DND-41 (cell line): ENCODE data around the gene SLC14A1.

Experiments used
- ATAC-seq: fragments of 200-7000 bp; cut with Tn5 transposase; 3 replicates; pipeline ENCODE4 v1.9.1; 2021; ENCODE audit warnings: low read depth; ENCODE audit not compliant: insufficient read depth
- DNase-seq: peaks from one replicate; pipeline ENCODE4 v3.0.0-alpha.2; 2020
- H2AFZ ChIP-seq: 2 replicates; pipeline ENCODE4 v1.6.0; 2012; ENCODE audit warnings: low read depth, low read length
- H3K27ac ChIP-seq: 2 replicates; pipeline ENCODE4 v1.5.1; 2012; ENCODE audit warnings: low read length, inconsistent platforms
- H3K27me3 ChIP-seq: fragments of 200-600 bp; sonication (generic); 2 replicates; pipeline ENCODE4 v1.6.0; 2012; ENCODE audit warnings: low read length, mild to moderate bottlenecking, inconsistent platforms; ENCODE audit not compliant: insufficient read depth, poor library complexity
- H3K36me3 ChIP-seq: 2 replicates; pipeline ENCODE4 v1.5.1; 2012; ENCODE audit warnings: low read length, inconsistent platforms; ENCODE audit not compliant: insufficient read depth
- H3K4me1 ChIP-seq: 2 replicates; pipeline ENCODE4 v1.5.1; 2012; ENCODE audit warnings: mild to moderate bottlenecking, low read length; ENCODE audit not compliant: insufficient read depth
- H3K4me2 ChIP-seq: 2 replicates; pipeline ENCODE4 v1.6.0; 2012; ENCODE audit warnings: mild to moderate bottlenecking, moderate library complexity, low read length, inconsistent platforms; ENCODE audit not compliant: insufficient read depth
- H3K4me3 ChIP-seq, 2 experiments: fragments of 200-600 bp in 1 of 2; shearing (Covaris generic) in 1 of 2; 2 replicates each; pipeline ENCODE4 v1.5.1; 2012 to 2016; ENCODE audit warnings: inconsistent platforms in 2 of 2, low read length in 2 of 2, mild to moderate bottlenecking in 2 of 2, low read depth in 1 of 2, moderate library complexity in 1 of 2
- H3K79me2 ChIP-seq: 2 replicates; pipeline ENCODE4 v1.6.0; 2012; ENCODE audit warnings: low read length, inconsistent platforms; ENCODE audit not compliant: insufficient read depth
- H3K9ac ChIP-seq: 2 replicates; pipeline ENCODE4 v1.6.0; 2012; ENCODE audit warnings: low read depth, mild to moderate bottlenecking, inconsistent platforms, low read length, moderate library complexity
- H3K9me3 ChIP-seq: 2 replicates; pipeline ENCODE4 v1.5.1; 2012; ENCODE audit warnings: low read length, moderate library complexity, mild to moderate bottlenecking, inconsistent platforms; ENCODE audit not compliant: insufficient read depth, severe bottlenecking
- H4K20me1 ChIP-seq: 2 replicates; pipeline ENCODE4 v1.6.0; 2012; ENCODE audit warnings: low read length; ENCODE audit not compliant: insufficient read depth
- EZH2 ChIP-seq: IDR thresholded peaks from 3 replicates; pipeline ENCODE4 v1.6.1; 2012; ENCODE audit warnings: borderline replicate concordance, low read depth, mild to moderate bottlenecking, moderate library complexity, low read length, inconsistent platforms; ENCODE audit not compliant: severe bottlenecking
- TF ChIP-seq, protein P1 (sequence below): IDR thresholded peaks from 2 replicates; pipeline ENCODE4 v1.5.1; 2012; ENCODE audit warnings: borderline replicate concordance, low read length, moderate library complexity, mild to moderate bottlenecking; ENCODE audit not compliant: poor library complexity, severe bottlenecking; ENCODE audit errors: extremely low read depth

Gene SLC14A1

DNA sequence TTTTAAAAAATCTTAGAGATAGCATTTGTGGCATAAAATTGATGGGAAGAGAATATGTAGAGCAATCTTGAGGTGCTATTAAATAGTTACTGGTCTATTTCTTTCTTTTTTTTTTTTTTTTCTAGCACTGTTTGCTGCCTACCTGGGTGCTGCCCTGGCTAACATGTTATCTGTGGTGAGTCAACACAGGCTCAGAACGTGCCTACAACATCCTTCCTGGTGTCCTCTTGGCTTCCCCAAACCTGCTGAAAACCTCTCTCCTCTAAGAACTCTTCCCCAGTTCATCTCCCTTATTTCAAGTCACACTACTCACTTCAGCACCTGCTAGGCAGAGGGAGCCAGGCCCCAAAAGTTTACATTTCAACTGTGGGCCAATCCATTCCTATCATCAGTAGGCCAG, 45.1 kb upstream of the SLC14A1 start:
- H3K79me2 ChIP-seq: no peaks in the 10 kb centered on the region
- no peak overlapping the region for H3K4me3 ChIP-seq
- TF ChIP-seq, protein P1, sequence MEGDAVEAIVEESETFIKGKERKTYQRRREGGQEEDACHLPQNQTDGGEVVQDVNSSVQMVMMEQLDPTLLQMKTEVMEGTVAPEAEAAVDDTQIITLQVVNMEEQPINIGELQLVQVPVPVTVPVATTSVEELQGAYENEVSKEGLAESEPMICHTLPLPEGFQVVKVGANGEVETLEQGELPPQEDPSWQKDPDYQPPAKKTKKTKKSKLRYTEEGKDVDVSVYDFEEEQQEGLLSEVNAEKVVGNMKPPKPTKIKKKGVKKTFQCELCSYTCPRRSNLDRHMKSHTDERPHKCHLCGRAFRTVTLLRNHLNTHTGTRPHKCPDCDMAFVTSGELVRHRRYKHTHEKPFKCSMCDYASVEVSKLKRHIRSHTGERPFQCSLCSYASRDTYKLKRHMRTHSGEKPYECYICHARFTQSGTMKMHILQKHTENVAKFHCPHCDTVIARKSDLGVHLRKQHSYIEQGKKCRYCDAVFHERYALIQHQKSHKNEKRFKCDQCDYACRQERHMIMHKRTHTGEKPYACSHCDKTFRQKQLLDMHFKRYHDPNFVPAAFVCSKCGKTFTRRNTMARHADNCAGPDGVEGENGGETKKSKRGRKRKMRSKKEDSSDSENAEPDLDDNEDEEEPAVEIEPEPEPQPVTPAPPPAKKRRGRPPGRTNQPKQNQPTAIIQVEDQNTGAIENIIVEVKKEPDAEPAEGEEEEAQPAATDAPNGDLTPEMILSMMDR: no peak
- no peak; the same call in 2 of the 3 replicates for ATAC-seq
- no peak overlapping the region for H3K4me2 ChIP-seq
- no peaks in the 10 kb centered on the region for H4K20me1 ChIP-seq
- peak overlapping the region; percentile 34; the same call in 1 of the 2 replicates for H3K27ac ChIP-seq
- peaks cover 4% of the 10 kb centered on the region; the same call in 1 of the 2 replicates for H3K4me1 ChIP-seq
- H2AFZ ChIP-seq: no peak overlapping the region
- no peak for DNase-seq
- H3K27me3 ChIP-seq: no peaks in the 10 kb centered on the region
- no peak overlapping the region for H3K9ac ChIP-seq
- H3K36me3 ChIP-seq: no peaks in the 10 kb centered on the region
- no peaks in the 10 kb centered on the region for H3K9me3 ChIP-seq

DNA sequence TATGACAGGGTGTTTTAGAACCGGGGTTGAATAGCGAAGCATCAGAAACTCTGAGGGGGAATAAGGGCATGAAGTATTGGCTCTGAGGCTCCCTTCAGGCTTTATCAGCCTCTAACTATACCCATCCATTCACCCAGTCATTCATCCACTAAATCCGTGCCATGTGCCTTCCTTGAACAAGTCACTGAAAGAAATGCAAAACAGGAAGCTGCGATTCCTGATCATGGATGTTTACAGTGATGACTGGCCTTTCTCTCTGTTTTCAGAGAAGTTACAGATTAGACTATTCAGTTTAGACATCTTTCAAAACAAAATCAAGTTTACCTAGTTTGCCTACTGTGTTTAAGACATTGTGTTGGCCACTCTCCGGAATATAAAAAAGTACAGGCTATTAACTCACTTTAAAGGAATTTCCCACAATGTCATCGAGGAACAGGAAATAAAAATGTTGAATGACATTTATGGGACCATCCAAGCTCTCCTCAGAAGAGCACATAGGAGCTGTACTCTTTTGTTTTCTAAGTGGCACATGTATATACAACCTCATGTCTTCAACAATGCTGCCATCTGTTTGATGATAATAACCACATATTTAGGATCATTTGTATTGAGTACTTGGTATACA, 43.8 kb upstream of the SLC14A1 start:
- no peak for TF ChIP-seq EZH2
- TF ChIP-seq, protein P1: no peak

DNA sequence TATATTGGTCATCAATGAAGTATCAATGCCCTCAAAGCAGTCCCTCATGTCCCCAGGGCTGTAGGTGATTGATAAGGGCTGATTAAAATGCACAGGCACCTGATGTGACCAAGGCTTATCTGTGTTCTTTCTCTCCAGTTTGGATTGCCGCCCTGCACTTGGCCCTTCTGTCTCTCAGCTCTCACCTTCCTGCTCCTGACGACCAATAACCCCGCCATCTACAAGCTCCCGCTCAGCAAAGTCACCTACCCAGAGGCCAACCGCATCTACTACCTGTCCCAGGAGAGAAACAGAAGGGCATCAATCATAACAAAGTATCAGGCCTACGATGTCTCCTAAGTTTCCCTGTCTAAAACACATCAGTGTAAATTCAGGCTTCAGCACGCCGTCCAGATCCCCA, 41.8 kb upstream of the SLC14A1 start:
- Histone ChIP-seq H3K36me3 (no peaks in the 10 kb centered on the region), H2AFZ (no peak overlapping the region), H3K9ac (no peak overlapping the region), H3K4me2 (no peak overlapping the region), H3K4me1 (peaks cover 37% of the 10 kb centered on the region), H3K4me3 (no peak overlapping the region), H3K27ac (no peak overlapping the region), H3K27me3 (no peaks in the 10 kb centered on the region), H3K9me3 (no peaks in the 10 kb centered on the region), H3K79me2 (no peaks in the 10 kb centered on the region), H4K20me1 (no peaks in the 10 kb centered on the region)
- ATAC-seq (no peak), DNase-seq (no peak)
- TF ChIP-seq EZH2: no peak
- TF ChIP-seq, protein P1: no peak

More for the DNA sequence above, 43.8 kb upstream of the SLC14A1 start:
- Histone ChIP-seq H3K9ac (no peak overlapping the region), H3K27ac (no peak overlapping the region; the same call in 1 of the 2 replicates), H3K4me3 (no peak overlapping the region), H3K36me3 (no peaks in the 10 kb centered on the region), H3K79me2 (no peaks in the 10 kb centered on the region), H3K9me3 (no peaks in the 10 kb centered on the region), H3K27me3 (no peaks in the 10 kb centered on the region), H4K20me1 (no peaks in the 10 kb centered on the region), H3K4me2 (no peak overlapping the region), H2AFZ (no peak overlapping the region), H3K4me1 (peaks cover 17% of the 10 kb centered on the region)
- ATAC-seq (no peak), DNase-seq (no peak)
